HepG2 (cell line): ENCODE data around the gene MBTD1. TPM values are rescaled to one million over a fixed set of nuclear protein-coding genes. Genes with fewer than 3 reads are reported as not detected.

Source experiments
- BHLHE40 ChIP-seq: IDR thresholded peaks from 2 replicates; pipeline ENCODE4 v1.6.1; 2011; ENCODE audit warnings: low read length, improper control_type of control experiment
- FOSL1 ChIP-seq: sonication (generic); formaldehyde crosslinking; IDR thresholded peaks from 2 replicates; pipeline ENCODE4 v1.9.0; 2021; ENCODE audit warnings: missing genetic modification reagents, borderline replicate concordance
- GTF2F1 ChIP-seq: fragments of 150-350 bp; IDR thresholded peaks from 2 replicates; pipeline ENCODE4 v1.6.1; 2014; ENCODE audit warnings: low read length
- RARA ChIP-seq: IDR thresholded peaks from 2 replicates; pipeline ENCODE4 v1.6.1; 2016; ENCODE audit warnings: missing genetic modification reagents, missing compliant biosample characterization
- RBAK ChIP-seq: sonication (generic); formaldehyde crosslinking; IDR thresholded peaks from 2 replicates; pipeline ENCODE4 v1.5.1; 2020; ENCODE audit warnings: mild to moderate bottlenecking, missing genetic modification reagents
- SOX5 ChIP-seq: IDR thresholded peaks from 2 replicates; pipeline ENCODE4 v1.6.1; 2016; ENCODE audit warnings: borderline replicate concordance
- ZBTB46 ChIP-seq: sonication (generic); formaldehyde crosslinking; IDR thresholded peaks from 2 replicates; pipeline ENCODE4 v1.4.0; 2020; ENCODE audit warnings: mild to moderate bottlenecking, missing genetic modification reagents, borderline replicate concordance
- ZFX ChIP-seq: sonication (generic); formaldehyde crosslinking; IDR thresholded peaks from 2 replicates; pipeline ENCODE4 v1.4.0; 2020; ENCODE audit warnings: mild to moderate bottlenecking, low read depth, missing genetic modification reagents, moderate library complexity
- ZNF441 ChIP-seq: sonication (generic); formaldehyde crosslinking; IDR thresholded peaks from 2 replicates; pipeline ENCODE4 v1.7.0; 2021; ENCODE audit warnings: missing genetic modification reagents, borderline replicate concordance
- ZNF674 ChIP-seq: sonication (generic); formaldehyde crosslinking; IDR thresholded peaks from 2 replicates; pipeline ENCODE4 v1.5.0; 2020; ENCODE audit warnings: low read depth, mild to moderate bottlenecking, missing genetic modification reagents
- ZNF687 ChIP-seq: sonication (generic); formaldehyde crosslinking; IDR thresholded peaks from 2 replicates; pipeline ENCODE4 v1.5.1; 2020; ENCODE audit warnings: mild to moderate bottlenecking, missing genetic modification reagents, moderate library complexity
- ZSCAN29 ChIP-seq: sonication (generic); formaldehyde crosslinking; conservative IDR thresholded peaks from 2 replicates; pipeline ENCODE4 v1.4.0; 2020; ENCODE audit warnings: mild to moderate bottlenecking, missing genetic modification reagents
- polyA plus RNA-seq, 8 experiments: library from polyadenylated mRNA; depleted of rRNA in 3 of 8; stranded (reverse) in 7 of 8; unstranded in 1 of 8; fragments of >200 nt; fragmentation: Illumina TruSeq in 4 of 8; extraction: Trizol in 4 of 8; gene quantifications; 2 replicates each; pipeline versions ENCODE4 v1.2.1 to v1.2.3, GENCODE V29; 2011 to 2016; ENCODE audit warnings: low read depth in 4 of 8, missing spikeins in 1 of 8, mixed read lengths in 1 of 8; ENCODE audit not compliant: insufficient read depth in 1 of 8
- total RNA-seq, 5 experiments: library from RNA; depleted of rRNA; stranded (reverse); fragments of >200 nt; fragmentation: Illumina TruSeq; extraction: Trizol; gene quantifications; 2 replicates each; pipeline ENCODE4 v1.2.3, GENCODE V29; 2016; ENCODE audit warnings: low read depth in 1 of 5
- TF ChIP-seq, protein P1 (sequence below): sonication (generic); formaldehyde crosslinking; IDR thresholded peaks from 2 replicates; pipeline ENCODE4 v1.9.0; 2022; ENCODE audit warnings: low read depth, missing genetic modification reagents
- TF ChIP-seq, protein P2 (sequence below): sonication (generic); formaldehyde crosslinking; conservative IDR thresholded peaks from 2 replicates; pipeline ENCODE4 v1.5.0; 2020; ENCODE audit warnings: missing genetic modification reagents

MBTD1 gene
- total and polyA plus RNA-seq, 2 of the 13 experiments (the other 11 are each of a cell fraction or from before 2014, with no cell fraction given) = 20.9 TPM

DNA sequence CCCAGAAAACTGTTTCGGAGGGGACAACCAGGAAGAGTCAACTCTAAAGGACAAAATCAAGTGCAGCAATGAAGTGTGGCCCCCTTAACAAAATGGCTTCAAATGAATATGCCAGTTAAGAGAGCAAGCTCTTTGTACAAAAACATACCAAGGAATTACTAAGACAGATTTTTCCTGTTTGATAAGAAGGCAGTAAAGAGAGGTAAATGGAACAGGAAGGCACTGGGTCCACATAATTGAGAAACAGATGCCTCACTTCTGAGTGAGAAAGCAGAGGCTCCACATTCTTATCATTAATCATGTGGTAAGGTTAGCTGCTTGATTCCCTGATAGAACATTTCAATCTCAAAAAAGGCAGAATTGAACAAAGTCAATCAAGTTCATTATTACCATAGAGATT, 44.9 kb downstream of the MBTD1 start (continued):
- TF ChIP-seq ZNF687 (CRISPR knock-in tag) = no peak
- TF ChIP-seq FOSL1 (CRISPR knock-in tag) = no peak
- TF ChIP-seq, protein P1, sequence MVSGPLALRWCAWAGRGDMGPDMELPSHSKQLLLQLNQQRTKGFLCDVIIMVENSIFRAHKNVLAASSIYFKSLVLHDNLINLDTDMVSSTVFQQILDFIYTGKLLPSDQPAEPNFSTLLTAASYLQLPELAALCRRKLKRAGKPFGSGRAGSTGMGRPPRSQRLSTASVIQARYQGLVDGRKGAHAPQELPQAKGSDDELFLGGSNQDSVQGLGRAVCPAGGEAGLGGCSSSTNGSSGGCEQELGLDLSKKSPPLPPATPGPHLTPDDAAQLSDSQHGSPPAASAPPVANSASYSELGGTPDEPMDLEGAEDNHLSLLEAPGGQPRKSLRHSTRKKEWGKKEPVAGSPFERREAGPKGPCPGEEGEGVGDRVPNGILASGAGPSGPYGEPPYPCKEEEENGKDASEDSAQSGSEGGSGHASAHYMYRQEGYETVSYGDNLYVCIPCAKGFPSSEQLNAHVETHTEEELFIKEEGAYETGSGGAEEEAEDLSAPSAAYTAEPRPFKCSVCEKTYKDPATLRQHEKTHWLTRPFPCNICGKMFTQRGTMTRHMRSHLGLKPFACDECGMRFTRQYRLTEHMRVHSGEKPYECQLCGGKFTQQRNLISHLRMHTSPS = no peak
- TF ChIP-seq, protein P2, sequence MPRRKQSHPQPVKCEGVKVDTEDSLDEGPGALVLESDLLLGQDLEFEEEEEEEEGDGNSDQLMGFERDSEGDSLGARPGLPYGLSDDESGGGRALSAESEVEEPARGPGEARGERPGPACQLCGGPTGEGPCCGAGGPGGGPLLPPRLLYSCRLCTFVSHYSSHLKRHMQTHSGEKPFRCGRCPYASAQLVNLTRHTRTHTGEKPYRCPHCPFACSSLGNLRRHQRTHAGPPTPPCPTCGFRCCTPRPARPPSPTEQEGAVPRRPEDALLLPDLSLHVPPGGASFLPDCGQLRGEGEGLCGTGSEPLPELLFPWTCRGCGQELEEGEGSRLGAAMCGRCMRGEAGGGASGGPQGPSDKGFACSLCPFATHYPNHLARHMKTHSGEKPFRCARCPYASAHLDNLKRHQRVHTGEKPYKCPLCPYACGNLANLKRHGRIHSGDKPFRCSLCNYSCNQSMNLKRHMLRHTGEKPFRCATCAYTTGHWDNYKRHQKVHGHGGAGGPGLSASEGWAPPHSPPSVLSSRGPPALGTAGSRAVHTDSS (CRISPR knock-in tag) = no peak
- TF ChIP-seq RARA (CRISPR knock-in tag) = no peak
- TF ChIP-seq BHLHE40 = no peak
- no peak for TF ChIP-seq ZSCAN29 (CRISPR knock-in tag)
- TF ChIP-seq ZNF674 = no peak
- no peak for TF ChIP-seq GTF2F1
- no peak for TF ChIP-seq ZFX (CRISPR knock-in tag)
- no peak for TF ChIP-seq ZBTB46 (CRISPR knock-in tag)
- no peak for TF ChIP-seq ZNF441 (CRISPR knock-in tag)
- TF ChIP-seq RBAK (CRISPR knock-in tag) = no peak
- no peak for TF ChIP-seq SOX5 (CRISPR knock-in tag)
- TF ChIP-seq, all 625 proteins: peak for 0
